Measurements from ENCODE around the gene OR5M11. TPM values are rescaled to one million over a fixed set of nuclear protein-coding genes. Genes with fewer than 3 reads are reported as not detected.
"Not testable (repeated sequence)": the region's sequence is repeated elsewhere in the genome, so short reads cannot be mapped to it uniquely, and the experiment has no call there.

OR5M11 gene
- total RNA-seq: not detected in 2 replicates

- TF ChIP-seq CTCF (conservative IDR thresholded peaks at IDR 0.05; ENCODE audit: low read depth, low read length): no peak
- no peak within 1 kb of the TSS for H3K4me3 ChIP-seq (ENCODE audit: low read depth, low read length)
Measured at GRCh38 chr11:56543157-56543556, at the start of gene OR5M11. OR5M11 (minus strand) TSS chr11:56543257; CDS start chr11:56543257, 0 bp downstream.

GRCh38 chr11:56592088-56592717 lies 49.1 kb upstream of the OR5M11 start:
- not testable (repeated sequence) for DNase-seq (ENCODE audit: low read depth); H3K4me3 ChIP-seq (ENCODE audit: low read depth, low read length)

More at GRCh38 chr11:56543157-56543556, at the start of gene OR5M11:
- DNase-seq (ENCODE audit: low read depth): no peak

- no peak within 1 kb of the TSS for H3K4me3 ChIP-seq (ENCODE audit: low read depth, low read length)
- no peak for TF ChIP-seq CTCF (conservative IDR thresholded peaks at IDR 0.05; ENCODE audit: low read depth, low read length)
- no peak for DNase-seq (ENCODE audit: low read depth)
Measured at GRCh38 chr11:56577621-56578020, 34.6 kb upstream of the OR5M11 start, which contains the start of gene OR5M10. OR5M10 (minus strand) TSS chr11:56577721; CDS start chr11:56577721, 0 bp downstream.

- no peak for TF ChIP-seq CTCF (conservative IDR thresholded peaks at IDR 0.05; ENCODE audit: low read depth, low read length)
- H3K4me3 ChIP-seq (ENCODE audit: low read depth, low read length): no peak overlapping the region
- no peak for DNase-seq (ENCODE audit: low read depth)
Measured at GRCh38 chr11:56558574-56558973, 15.5 kb upstream of the OR5M11 start.

- H3K4me3 ChIP-seq (ENCODE audit: low read depth, low read length); DNase-seq (ENCODE audit: low read depth): not testable (repeated sequence)
Measured at GRCh38 chr11:56554691-56555090, 11.6 kb upstream of the OR5M11 start.

GRCh38 chr11:56545531-56545930 lies 2.5 kb upstream of the OR5M11 start:
- no peak for TF ChIP-seq CTCF (conservative IDR thresholded peaks at IDR 0.05; ENCODE audit: low read depth, low read length)
- no peak for DNase-seq (ENCODE audit: low read depth)
- no peak overlapping the region for H3K4me3 ChIP-seq (ENCODE audit: low read depth, low read length)

- TF ChIP-seq CTCF (conservative IDR thresholded peaks at IDR 0.05; ENCODE audit: low read depth, low read length): no peak
- no peak for DNase-seq (ENCODE audit: low read depth)
- no peak overlapping the region for H3K4me3 ChIP-seq (ENCODE audit: low read depth, low read length)
Measured at GRCh38 chr11:56543739-56544138, 682 bp upstream of the OR5M11 start.

GRCh38 chr11:56533054-56533740 lies 9.9 kb downstream of the OR5M11 start:
- no peak for TF ChIP-seq CTCF (conservative IDR thresholded peaks at IDR 0.05; ENCODE audit: low read depth, low read length)
- H3K4me3 ChIP-seq (ENCODE audit: low read depth, low read length): no peak overlapping the region
- DNase-seq (ENCODE audit: low read depth): no peak
